ENCODE results near the gene UBE2J1.

- no peak for TF ChIP-seq CTCF (conservative IDR thresholded peaks at IDR 0.05)
- TF ChIP-seq EZH2 (IDR thresholded peaks at IDR 0.05; ENCODE audit: low read depth), result no peak
These were observed 39.5 kb downstream of the UBE2J1 start for GRCh38 chr6:89313006-89313405.

All from PC-9 (cell line).